Measurements from ENCODE around the gene DYNC1I2.

DYNC1I2 gene

DNA sequence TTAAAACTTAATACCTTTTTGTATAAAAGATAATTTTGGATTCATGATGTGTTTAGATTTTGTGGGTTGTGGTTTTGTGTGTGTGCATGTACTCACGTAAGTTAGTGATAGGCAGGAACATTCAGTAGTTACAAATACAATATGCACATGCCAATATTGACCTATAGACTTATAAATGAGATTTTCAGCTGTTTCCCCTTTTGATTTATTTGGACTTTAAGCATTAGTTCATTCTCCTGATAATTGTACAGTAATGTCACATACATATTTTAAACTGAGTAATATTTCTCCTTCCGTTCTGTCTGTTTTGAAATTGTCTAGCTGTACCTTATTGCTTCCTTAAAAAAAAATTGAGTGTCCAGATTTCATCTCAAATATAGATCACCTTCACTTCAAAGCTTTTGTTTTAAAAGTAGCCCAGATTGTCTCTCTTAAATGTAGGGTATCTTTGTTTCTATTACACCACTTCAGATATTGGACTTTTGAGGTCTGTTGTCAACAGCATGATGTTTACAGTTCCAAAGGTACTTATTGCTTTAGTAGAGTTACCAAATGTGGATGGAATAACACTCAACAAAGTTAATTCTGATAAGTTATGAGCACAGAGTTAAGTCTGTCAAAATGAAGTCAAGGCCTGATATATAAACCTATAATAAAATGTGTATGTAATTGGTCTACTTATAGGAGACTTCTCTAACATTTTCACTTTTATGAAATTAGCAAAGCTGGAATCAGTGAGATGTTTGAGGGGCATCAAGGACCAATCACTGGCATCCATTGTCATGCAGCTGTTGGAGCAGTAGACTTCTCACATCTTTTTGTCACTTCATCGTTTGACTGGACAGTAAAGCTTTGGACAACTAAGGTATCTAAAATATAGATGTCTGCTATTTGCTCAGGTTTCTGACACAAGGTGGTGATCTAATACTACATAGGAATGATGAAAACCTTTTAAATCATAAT is 42.0 kb downstream of the DYNC1I2 start:
- Histone ChIP-seq H3K36me3 (peaks cover 78 to 100% (median 98%) of the 10 kb centered on the region in 11 experiments), H3K9ac (no peak overlapping the region), H3K4me1 (no peaks in the 10 kb centered on the region), H3K4me2 (no peak overlapping the region), H3K27me3 (no peaks in the 10 kb centered on the region), H4K20me1 (peaks cover 0 to 24% (median 0%) of the 10 kb centered on the region in 11 experiments; a peak in 7 of 22 replicates), H3K4me3 (no peak overlapping the region), H3K9me3 (replicated peaks in 1 of 11) (no peaks in the 10 kb centered on the region), H3K27ac (no peak overlapping the region)
- TF ChIP-seq Cebpa-rat (IDR thresholded peaks at IDR 0.05) = no peak

DNA sequence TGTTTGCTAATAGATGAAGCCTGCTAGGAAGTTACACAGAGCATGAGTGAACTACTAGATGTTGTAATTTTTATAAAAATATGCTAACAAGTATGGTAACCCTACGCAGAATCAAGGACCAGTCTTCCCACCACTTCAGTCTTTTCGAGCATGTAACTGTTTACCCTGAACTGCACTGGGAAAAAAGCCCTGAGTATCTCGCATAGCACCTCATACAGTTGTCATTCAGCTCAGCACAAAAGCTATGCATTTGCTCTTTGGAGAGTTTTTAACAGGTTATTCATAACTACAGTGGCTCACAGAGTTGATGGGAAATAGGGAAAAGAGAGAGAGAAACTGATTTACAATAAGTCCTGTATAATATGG is 42.7 kb downstream of the DYNC1I2 start:
- Histone ChIP-seq H3K9ac (no peak overlapping the region), H3K36me3 (peaks cover 81 to 100% (median 99%) of the 10 kb centered on the region in 11 experiments), H3K4me2 (no peak overlapping the region), H3K27me3 (no peaks in the 10 kb centered on the region), H3K4me1 (no peaks in the 10 kb centered on the region), H3K9me3 (replicated peaks in 1 of 11) (no peaks in the 10 kb centered on the region), H3K27ac (no peak overlapping the region), H3K4me3 (no peak overlapping the region), H4K20me1 (peaks cover 0 to 22% (median 0%) of the 10 kb centered on the region in 11 experiments; a peak in 3 of 22 replicates)
- TF ChIP-seq Cebpa-rat (IDR thresholded peaks at IDR 0.05) = no peak

DNA sequence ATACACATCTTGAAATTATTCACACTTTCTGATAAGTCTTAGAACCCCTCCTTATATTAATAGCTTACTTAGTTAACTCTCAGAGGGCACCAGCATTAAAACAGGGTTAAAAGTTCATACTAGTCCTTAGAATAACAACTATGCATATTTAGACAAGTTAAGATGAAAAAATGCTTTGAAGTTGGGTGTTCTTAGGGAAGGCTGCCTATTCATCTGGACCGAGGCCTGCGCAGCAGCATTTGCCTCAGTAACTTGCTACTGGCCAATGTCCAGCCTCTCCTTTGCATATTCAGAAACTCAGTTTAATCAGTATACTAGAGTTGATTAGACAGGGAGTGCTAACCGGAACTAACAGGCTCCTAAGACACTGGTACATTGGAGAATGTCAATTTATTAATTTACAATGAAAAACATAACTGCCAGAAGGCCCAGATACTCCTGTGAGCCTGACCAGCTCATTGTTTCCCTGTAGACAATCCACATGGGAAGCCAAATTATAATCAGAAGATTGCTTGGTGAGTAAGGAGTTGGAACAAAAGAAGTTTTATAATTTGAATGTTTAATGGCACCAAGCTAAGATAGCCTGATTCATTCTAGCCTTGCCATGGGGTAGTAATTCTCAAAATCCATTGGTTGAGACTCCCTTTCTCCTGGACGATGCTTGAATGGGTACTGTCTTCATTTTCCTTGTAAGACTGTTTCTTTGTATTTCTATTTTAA is 48.9 kb downstream of the DYNC1I2 start:
- H3K27me3 ChIP-seq = no peaks in the 10 kb centered on the region
- H3K4me1 ChIP-seq = peaks cover 0 to 6% (median 2%) of the 10 kb centered on the region in 10 experiments; a peak in 4 of 20 replicates
- no peak overlapping the region for H3K9ac ChIP-seq
- H3K27ac ChIP-seq = no peak overlapping the region
- H3K36me3 ChIP-seq = peaks cover 73 to 100% (median 94%) of the 10 kb centered on the region in 11 experiments
- H3K4me2 ChIP-seq = no peak overlapping the region
- no peak overlapping the region for H3K4me3 ChIP-seq
- peaks cover 0 to 8% (median 0%) of the 10 kb centered on the region in 11 experiments; a peak in 1 of 22 replicates for H3K9me3 ChIP-seq (replicated peaks in 1 of 11)
- H4K20me1 ChIP-seq = peaks cover 0 to 34% (median 0%) of the 10 kb centered on the region in 11 experiments; a peak in 2 of 22 replicates
- TF ChIP-seq Cebpa-rat (IDR thresholded peaks at IDR 0.05) = no peak

DNA sequence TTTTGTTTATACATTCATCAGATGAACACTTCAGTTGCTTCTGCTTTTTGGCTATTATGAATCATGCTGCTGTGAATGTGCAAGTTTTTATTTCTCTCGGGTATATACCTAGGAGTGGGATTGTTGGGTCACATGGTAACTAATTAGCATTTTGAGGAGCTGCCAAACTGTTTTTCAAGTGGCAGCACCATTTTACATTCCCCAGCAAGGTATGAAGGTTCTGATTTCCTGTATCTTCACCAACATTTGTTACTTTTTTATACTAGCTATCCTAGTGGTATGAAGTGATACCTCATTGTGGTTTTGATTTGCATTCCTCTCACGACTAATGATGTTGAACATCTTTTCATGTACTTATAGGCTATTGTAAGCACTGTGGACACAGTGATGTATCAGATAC is 53.9 kb downstream of the DYNC1I2 start:
- peaks cover 4 to 26% (median 15%) of the 10 kb centered on the region in 10 experiments; a peak in 17 of 20 replicates for H3K4me1 ChIP-seq
- H3K36me3 ChIP-seq = peaks cover 64 to 100% (median 87%) of the 10 kb centered on the region in 11 experiments
- TF ChIP-seq Cebpa-rat (IDR thresholded peaks at IDR 0.05) = no peak

DNA sequence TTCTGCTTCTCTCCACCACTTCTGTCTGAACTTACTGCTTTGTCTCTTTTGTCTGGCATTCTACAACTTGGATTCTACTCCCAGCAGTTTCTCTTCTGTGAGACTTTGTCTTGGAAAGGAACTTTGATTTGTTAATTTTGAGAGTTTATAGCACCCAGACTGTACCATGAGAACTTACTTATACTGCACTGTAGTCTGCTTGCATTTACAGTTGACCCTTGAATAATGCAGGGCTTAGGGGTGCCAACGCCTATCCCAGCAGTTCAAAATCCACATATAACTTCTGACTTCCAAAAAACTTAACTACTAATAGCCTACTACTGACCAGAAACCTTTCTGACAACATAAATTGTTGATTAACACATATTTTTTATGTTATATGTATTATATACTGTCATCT is 55.5 kb downstream of the DYNC1I2 start:
- Histone ChIP-seq H3K4me2 (peak overlapping the region in 7 of 11 experiments; percentile 0 to 63 (median 36); a peak in 12 of 22 replicates), H3K4me1 (peaks cover 4 to 26% (median 15%) of the 10 kb centered on the region in 10 experiments; a peak in 17 of 20 replicates), H3K36me3 (peaks cover 63 to 100% (median 87%) of the 10 kb centered on the region in 11 experiments), H3K27ac (no peak overlapping the region), H3K9ac (no peak overlapping the region), H4K20me1 (peaks cover 0 to 33% (median 8%) of the 10 kb centered on the region in 11 experiments; a peak in 9 of 22 replicates), H3K27me3 (no peaks in the 10 kb centered on the region), H3K9me3 (replicated peaks in 1 of 11) (0 out of 22 replicates have a peak, but pooled peaks cover 0 to 6% (median 0%) of the 10 kb centered on the region in 11 experiments), H3K4me3 (no peak overlapping the region)
- TF ChIP-seq Cebpa-rat (IDR thresholded peaks at IDR 0.05) = no peak

More for the DNA sequence above, 53.9 kb downstream of the DYNC1I2 start:
- no peak overlapping the region for H3K27ac ChIP-seq
- no peaks in the 10 kb centered on the region for H3K27me3 ChIP-seq
- H3K9me3 ChIP-seq (replicated peaks in 1 of 11) = peaks cover 0 to 10% (median 0%) of the 10 kb centered on the region in 11 experiments; a peak in 1 of 22 replicates
- no peak overlapping the region for H3K4me2 ChIP-seq
- no peak overlapping the region for H3K4me3 ChIP-seq
- H3K9ac ChIP-seq = no peak overlapping the region
- H4K20me1 ChIP-seq = peaks cover 0 to 36% (median 8%) of the 10 kb centered on the region in 11 experiments; a peak in 9 of 22 replicates

DNA sequence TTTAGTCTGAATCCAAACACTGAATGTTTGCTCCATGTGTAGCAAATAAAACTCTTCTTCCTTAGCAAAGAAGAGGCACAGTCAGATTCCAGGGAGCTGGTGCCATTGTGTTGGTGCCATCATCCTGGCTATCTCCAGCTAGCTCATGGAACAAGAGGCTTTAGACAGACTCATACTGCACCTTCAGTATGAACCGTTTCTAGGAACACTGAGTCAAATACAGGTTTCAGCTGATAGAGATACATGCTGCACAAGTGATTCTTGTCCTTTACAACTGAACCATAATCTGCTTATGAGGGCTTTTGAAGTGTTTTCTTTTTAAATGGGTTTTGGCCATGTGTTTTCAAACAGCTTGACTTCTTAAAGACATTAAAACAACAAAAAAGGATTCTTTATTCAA is 57.9 kb downstream of the DYNC1I2 start:
- TF ChIP-seq Cebpa-rat (IDR thresholded peaks at IDR 0.05) = no peak
- peaks cover 60 to 97% (median 89%) of the 10 kb centered on the region in 11 experiments for H3K36me3 ChIP-seq
- no peak overlapping the region for H3K4me2 ChIP-seq

DNA sequence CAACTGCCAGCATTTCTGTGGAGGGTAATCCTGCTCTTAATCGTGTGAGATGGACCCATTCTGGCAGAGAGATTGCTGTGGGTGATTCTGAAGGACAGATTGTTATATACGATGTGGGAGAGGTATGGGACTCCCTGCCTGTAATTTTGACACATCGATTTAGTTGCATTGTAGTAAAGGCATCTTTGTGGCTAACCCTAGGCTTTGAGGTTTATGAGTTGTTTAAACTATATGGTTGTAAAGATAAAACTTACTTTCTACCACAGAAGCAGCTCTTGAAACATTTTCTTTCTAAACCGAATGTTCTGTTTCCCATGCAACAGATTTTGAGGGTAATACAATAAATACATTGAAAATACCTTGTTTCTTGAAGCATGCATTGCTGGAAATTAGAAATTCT is 58.5 kb downstream of the DYNC1I2 start:
- Histone ChIP-seq H3K4me1 (peaks cover 4 to 25% (median 15%) of the 10 kb centered on the region in 10 experiments; a peak in 17 of 20 replicates), H3K36me3 (peaks cover 67 to 97% (median 90%) of the 10 kb centered on the region in 11 experiments), H3K9me3 (replicated peaks in 1 of 11) (0 out of 22 replicates have a peak, but pooled peaks cover 0 to 6% (median 0%) of the 10 kb centered on the region in 11 experiments), H3K27me3 (no peaks in the 10 kb centered on the region), H3K27ac (no peak overlapping the region), H3K4me3 (no peak overlapping the region), H3K9ac (no peak overlapping the region), H3K4me2 (no peak overlapping the region), H4K20me1 (peaks cover 0 to 24% (median 8%) of the 10 kb centered on the region in 11 experiments; a peak in 9 of 22 replicates)
- TF ChIP-seq Cebpa-rat (IDR thresholded peaks at IDR 0.05) = no peak

More for the DNA sequence above, 57.9 kb downstream of the DYNC1I2 start:
- no peak overlapping the region for H3K4me3 ChIP-seq
- peaks cover 4 to 26% (median 15%) of the 10 kb centered on the region in 10 experiments; a peak in 17 of 20 replicates for H3K4me1 ChIP-seq
- no peak overlapping the region for H3K9ac ChIP-seq
- H3K9me3 ChIP-seq (replicated peaks in 1 of 11) = 0 out of 22 replicates have a peak, but pooled peaks cover 0 to 6% (median 0%) of the 10 kb centered on the region in 11 experiments
- H4K20me1 ChIP-seq = peaks cover 0 to 30% (median 8%) of the 10 kb centered on the region in 11 experiments; a peak in 9 of 22 replicates
- no peak overlapping the region for H3K27ac ChIP-seq
- no peaks in the 10 kb centered on the region for H3K27me3 ChIP-seq

DNA sequence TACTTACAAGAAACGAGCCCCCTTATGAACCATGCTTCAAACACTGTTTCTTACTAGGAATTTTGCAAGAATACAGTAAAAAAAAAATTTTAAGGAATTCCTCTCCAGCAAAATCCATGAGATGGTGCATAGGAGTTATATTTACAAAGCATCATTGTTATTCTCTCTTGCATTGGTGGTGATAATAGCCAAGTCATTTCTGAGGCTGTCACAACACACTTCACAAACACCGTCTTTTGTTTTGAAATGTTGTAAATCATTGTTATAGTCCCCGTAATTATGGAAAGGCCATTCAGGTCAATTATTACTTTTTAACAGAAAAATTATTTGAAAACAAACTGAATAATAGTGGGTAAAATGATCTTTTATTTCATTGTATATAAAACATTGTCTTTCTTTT is 60.1 kb downstream of the DYNC1I2 start:
- Histone ChIP-seq H3K9me3 (replicated peaks in 1 of 11) (no peaks in the 10 kb centered on the region), H3K9ac (no peak overlapping the region), H3K27me3 (no peaks in the 10 kb centered on the region), H3K4me2 (no peak overlapping the region), H3K36me3 (peaks cover 71 to 97% (median 91%) of the 10 kb centered on the region in 11 experiments), H3K4me3 (no peak overlapping the region), H3K27ac (no peak overlapping the region), H3K4me1 (peaks cover 0 to 15% (median 12%) of the 10 kb centered on the region in 10 experiments; a peak in 16 of 20 replicates), H4K20me1 (peaks cover 0 to 12% (median 5%) of the 10 kb centered on the region in 11 experiments; a peak in 9 of 22 replicates)
- no peak for TF ChIP-seq Cebpa-rat (IDR thresholded peaks at IDR 0.05)

Measured in BLaER1 treated with 17β-estradiol and CSF1 and Interleukin-3, amounts not matched to agents 10 nM and 100 nM (cell line).